ENCODE data around the gene CAMKMT. TPM values are rescaled to one million over a fixed set of nuclear protein-coding genes. Genes with fewer than 3 reads are reported as not detected.

The CAMKMT gene
- total and polyA plus RNA-seq, 7 donors: 6.1 to 15.6 (median 11.6) TPM

GRCh38 chr2:44596537-44597320, 235.0 kb downstream of the CAMKMT start:
- no peaks in the 10 kb centered on the region for H3K9me3 ChIP-seq
- no peak overlapping the region for H3K27ac ChIP-seq
- DNase-seq: no peak
- TF ChIP-seq POLR2AphosphoS5 (IDR thresholded peaks at IDR 0.05) (no peak), CTCF (IDR thresholded peaks at IDR 0.05) (no peak), POLR2A (IDR thresholded peaks at IDR 0.05) (no peak), EP300 (IDR thresholded peaks at IDR 0.05) (no peak)
- H3K36me3 ChIP-seq: no peaks in the 10 kb centered on the region
- H3K27me3 ChIP-seq: no peaks in the 10 kb centered on the region
- H3K4me1 ChIP-seq: no peaks in the 10 kb centered on the region
- intact Hi-C loops (cut with DNase I): no loop called here
- WGBS, 2 donors: 83 to 84% methylated on average over 5 of the region's 5 CpGs
- no peak overlapping the region for H3K4me3 ChIP-seq

DNA sequence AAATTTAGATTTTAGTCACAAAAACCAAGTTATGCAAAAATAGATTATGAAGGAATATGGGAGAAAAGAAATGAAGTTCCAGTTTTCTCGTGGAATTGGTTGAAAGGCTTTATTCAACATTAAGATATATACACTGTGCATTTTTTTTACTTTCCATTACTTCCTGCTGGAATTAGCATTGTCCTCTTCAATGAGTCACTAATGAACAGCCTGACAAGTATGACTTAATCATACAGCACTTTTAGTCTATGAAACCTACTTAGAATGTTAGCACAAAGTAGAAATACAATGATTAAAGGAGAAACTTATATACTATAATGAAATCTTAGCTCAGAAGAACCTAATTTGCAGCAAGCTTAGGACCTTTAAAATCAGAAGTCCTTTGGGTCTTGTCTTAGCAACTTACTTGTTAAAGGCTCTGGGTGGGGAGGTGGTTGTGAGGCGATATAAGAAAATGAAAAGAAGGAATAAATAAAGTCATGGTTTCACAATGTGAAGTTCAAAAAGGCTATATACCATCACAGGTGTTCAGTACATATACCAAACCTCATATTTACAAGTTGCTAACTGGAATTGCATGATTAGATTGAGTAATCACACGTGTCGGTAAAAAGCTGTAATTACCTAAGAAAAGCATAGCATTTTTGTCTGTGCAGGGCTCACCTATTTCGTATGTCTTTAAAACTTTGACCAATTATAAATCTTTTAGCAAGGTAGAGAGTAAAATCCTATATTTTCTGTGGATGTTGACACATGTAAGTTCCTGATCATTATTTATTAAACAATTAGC, 236.8 kb downstream of the CAMKMT start:
- 73 to 74% methylated on average over 5 of the region's 5 CpGs for WGBS, 2 donors
- no peak overlapping the region for H3K27ac ChIP-seq
- no peak for TF ChIP-seq POLR2A (IDR thresholded peaks at IDR 0.05)
- no peak for TF ChIP-seq CTCF (IDR thresholded peaks at IDR 0.05)
- no peak for TF ChIP-seq EP300 (IDR thresholded peaks at IDR 0.05)
- TF ChIP-seq POLR2AphosphoS5 (IDR thresholded peaks at IDR 0.05): no peak
- intact Hi-C loops (cut with DNase I): no loop called here
- no peaks in the 10 kb centered on the region for H3K36me3 ChIP-seq
- no peaks in the 10 kb centered on the region for H3K9me3 ChIP-seq
- no peak for DNase-seq
- H3K4me3 ChIP-seq: no peak overlapping the region
- H3K27me3 ChIP-seq: no peaks in the 10 kb centered on the region
- H3K4me1 ChIP-seq: no peaks in the 10 kb centered on the region

DNA sequence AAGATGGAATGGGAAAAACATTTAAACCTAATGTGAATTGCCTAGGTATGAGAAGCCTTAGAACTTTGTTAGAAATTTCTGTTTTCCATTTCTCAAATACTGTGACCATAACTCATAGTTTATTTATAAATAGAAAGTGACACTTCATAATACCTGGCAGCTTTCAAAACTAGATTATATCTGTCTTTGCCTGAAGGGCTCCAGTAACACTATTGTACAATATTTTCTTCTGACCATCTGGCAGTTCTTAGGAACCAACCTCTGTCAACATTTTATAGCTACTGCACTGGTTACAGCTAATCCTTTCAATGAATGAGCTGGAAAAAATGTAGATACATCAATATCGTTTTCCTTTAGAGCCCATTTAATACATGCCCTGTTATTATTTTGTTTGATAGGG, 237.4 kb downstream of the CAMKMT start:
- Histone ChIP-seq H3K9me3 (no peaks in the 10 kb centered on the region), H3K27ac (no peak overlapping the region), H3K4me1 (no peaks in the 10 kb centered on the region), H3K4me3 (no peak overlapping the region), H3K36me3 (no peaks in the 10 kb centered on the region), H3K27me3 (no peaks in the 10 kb centered on the region)
- WGBS, 2 donors: 48 to 50% methylated on average over 1 of the region's 1 CpG
- intact Hi-C loops (cut with DNase I): no loop called here
- TF ChIP-seq EP300 (IDR thresholded peaks at IDR 0.05): no peak
- no peak for DNase-seq

- Histone ChIP-seq H3K27ac (no peak overlapping the region), H3K9me3 (no peaks in the 10 kb centered on the region), H3K4me1 (no peaks in the 10 kb centered on the region), H3K4me3 (no peak overlapping the region), H3K27me3 (no peaks in the 10 kb centered on the region), H3K36me3 (no peaks in the 10 kb centered on the region)
- TF ChIP-seq POLR2A (IDR thresholded peaks at IDR 0.05) (no peak), POLR2AphosphoS5 (IDR thresholded peaks at IDR 0.05) (no peak), CTCF (IDR thresholded peaks at IDR 0.05) (no peak), EP300 (IDR thresholded peaks at IDR 0.05) (no peak)
- no peak for DNase-seq
- WGBS, 2 donors: 90 to 94% methylated on average over 6 of the region's 6 CpGs
- intact Hi-C loops (cut with DNase I): no loop called here
Observed at GRCh38 chr2:44602446-44602845, 240.7 kb downstream of the CAMKMT start.

DNA sequence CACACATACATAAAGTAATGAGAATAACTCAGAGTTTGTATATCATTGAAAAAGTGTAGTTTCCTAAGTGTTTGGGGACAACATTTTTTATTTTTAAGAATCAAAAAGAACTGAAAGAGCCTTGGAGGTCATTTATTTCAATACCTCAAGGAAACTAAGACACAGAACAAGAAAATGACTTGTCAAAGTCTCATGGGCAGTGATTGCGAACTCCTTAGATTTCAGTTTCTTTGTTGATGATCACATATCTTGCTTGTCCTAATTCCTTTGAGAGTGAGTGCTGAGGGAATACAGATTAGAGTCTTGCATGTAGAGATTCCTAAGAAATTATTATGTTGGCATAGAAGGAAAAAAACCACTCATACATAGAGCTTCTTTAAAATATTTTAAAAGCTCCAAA, 243.8 kb downstream of the CAMKMT start:
- 0% methylated on average over 1 of the region's 1 CpG for WGBS, 2 donors
- intact Hi-C loops (cut with DNase I): no loop called here
- H3K27ac ChIP-seq: no peak overlapping the region
- H3K9me3 ChIP-seq: no peaks in the 10 kb centered on the region
- no peaks in the 10 kb centered on the region for H3K36me3 ChIP-seq
- H3K27me3 ChIP-seq: no peaks in the 10 kb centered on the region
- H3K4me3 ChIP-seq: no peak overlapping the region
- H3K4me1 ChIP-seq: no peaks in the 10 kb centered on the region
- DNase-seq: no peak
- TF ChIP-seq POLR2AphosphoS5 (IDR thresholded peaks at IDR 0.05) (no peak), POLR2A (IDR thresholded peaks at IDR 0.05) (no peak), EP300 (IDR thresholded peaks at IDR 0.05) (no peak), CTCF (IDR thresholded peaks at IDR 0.05) (no peak)
